ENCODE results near the gene ADCY4. TPM values are rescaled to one million over a fixed set of nuclear protein-coding genes. Genes with fewer than 3 reads are reported as not detected.

ADCY4 gene
- total and polyA plus RNA-seq, 2 of the 13 experiments (the other 11 are each of a cell fraction or from before 2014, with no cell fraction given): 0.03 TPM; not detected in 1

DNA sequence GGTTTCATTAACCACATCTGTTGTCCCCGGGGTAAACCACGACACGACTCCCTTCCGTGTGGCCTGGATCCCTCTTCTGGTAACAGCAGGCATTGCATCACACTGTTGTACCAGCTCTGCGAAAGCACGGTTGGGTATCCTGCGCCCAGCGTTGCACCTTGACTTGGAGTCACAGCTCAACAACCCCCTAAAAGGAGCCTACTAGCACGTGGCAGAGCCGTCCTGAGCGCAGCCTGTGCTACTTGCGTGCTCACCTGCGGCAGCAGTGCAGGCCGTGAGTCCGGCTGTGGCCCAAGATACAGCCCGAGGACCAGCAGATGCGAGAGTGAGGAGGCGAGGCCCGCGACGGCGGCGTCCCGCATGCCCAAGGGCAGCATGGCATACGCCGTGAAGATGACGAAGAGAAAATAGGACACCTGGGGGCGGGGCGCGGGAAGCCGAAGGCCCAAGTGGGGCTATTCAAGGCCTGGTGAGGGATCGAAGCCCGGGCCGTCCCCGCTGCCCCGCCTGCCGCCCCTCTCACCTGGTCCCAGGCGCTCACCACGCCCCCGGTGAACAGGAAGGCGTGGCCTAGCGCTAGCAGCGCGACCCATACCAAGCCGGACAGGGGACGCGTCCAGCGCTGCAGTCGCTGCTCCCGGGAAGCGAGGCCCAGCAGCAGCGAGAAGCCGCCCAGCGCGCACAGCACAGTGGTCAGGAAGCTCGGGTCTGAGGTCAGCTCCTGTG, 2.4 kb downstream of the ADCY4 start (continued):
- TF ChIP-seq FOSL1 (CRISPR knock-in tag; IDR thresholded peaks at IDR 0.05; ENCODE audit: borderline replicate concordance) (no peak), PRPF4 (IDR thresholded peaks at IDR 0.05; ENCODE audit: low read depth, low read length, poor library complexity, severe bottlenecking) (no peak), NCOR1 (IDR thresholded peaks at IDR 0.05; ENCODE audit: borderline replicate concordance, low read length) (no peak), ARNT (IDR thresholded peaks at IDR 0.05) (no peak), ZMYM4 (CRISPR knock-in tag; IDR thresholded peaks at IDR 0.05) (peak; percentile 77), FOXJ3 (CRISPR knock-in tag; IDR thresholded peaks at IDR 0.05; ENCODE audit: borderline replicate concordance) (no peak), JUNB (CRISPR knock-in tag; IDR thresholded peaks at IDR 0.05; ENCODE audit: borderline replicate concordance) (peak; percentile 86), ZNF766 (CRISPR knock-in tag; IDR thresholded peaks at IDR 0.05; ENCODE audit: borderline replicate concordance) (peak; percentile 5; the same call in 1 of the 2 replicates), PITX1 (CRISPR knock-in tag; IDR thresholded peaks at IDR 0.05) (peak; percentile 63; the same call in 1 of the 2 replicates), ZBTB8A (CRISPR knock-in tag; IDR thresholded peaks at IDR 0.05; ENCODE audit: borderline replicate concordance, low read depth) (peak; percentile 98), ZNF678 (CRISPR knock-in tag; IDR thresholded peaks at IDR 0.05) (peak; percentile 100), SNAPC2 (CRISPR knock-in tag; IDR thresholded peaks at IDR 0.05) (peak; percentile 55; the same call in 1 of the 2 replicates), TSC22D2 (CRISPR knock-in tag; IDR thresholded peaks at IDR 0.05; ENCODE audit: borderline replicate concordance) (peak; percentile 84), ZSCAN12 (CRISPR knock-in tag; IDR thresholded peaks at IDR 0.05) (no peak), SATB2 (CRISPR knock-in tag; IDR thresholded peaks at IDR 0.05) (no peak), ZNF772 (CRISPR knock-in tag; IDR thresholded peaks at IDR 0.05) (peak; percentile 94; the same call in 1 of the 2 replicates), FOXP1 (IDR thresholded peaks at IDR 0.05) (no peak), FOXP1 (CRISPR knock-in tag; IDR thresholded peaks at IDR 0.05) (peak; percentile 53), BHLHE40 (IDR thresholded peaks at IDR 0.05; ENCODE audit: low read length) (no peak), MBNL3 (CRISPR knock-in tag; conservative IDR thresholded peaks at IDR 0.05) (no peak), TP53 (CRISPR knock-in tag; conservative IDR thresholded peaks at IDR 0.05) (no peak), NFYB (CRISPR knock-in tag; IDR thresholded peaks at IDR 0.05) (no peak), ZNF468 (CRISPR knock-in tag; IDR thresholded peaks at IDR 0.05) (no peak), REST (IDR thresholded peaks at IDR 0.05; ENCODE audit: borderline replicate concordance in 1 of 2, low read depth in 1 of 2, low read length in 2 of 2) (no peak), TOPORS (CRISPR knock-in tag; IDR thresholded peaks at IDR 0.05) (peak; percentile 82; the same call in 1 of the 2 replicates), NFYC (CRISPR knock-in tag; IDR thresholded peaks at IDR 0.05) (peak; percentile 53), CCDC6 (CRISPR knock-in tag; IDR thresholded peaks at IDR 0.05) (peak; percentile 90), MED13 (CRISPR knock-in tag; IDR thresholded peaks at IDR 0.05) (no peak)
- TF ChIP-seq, protein P1, sequence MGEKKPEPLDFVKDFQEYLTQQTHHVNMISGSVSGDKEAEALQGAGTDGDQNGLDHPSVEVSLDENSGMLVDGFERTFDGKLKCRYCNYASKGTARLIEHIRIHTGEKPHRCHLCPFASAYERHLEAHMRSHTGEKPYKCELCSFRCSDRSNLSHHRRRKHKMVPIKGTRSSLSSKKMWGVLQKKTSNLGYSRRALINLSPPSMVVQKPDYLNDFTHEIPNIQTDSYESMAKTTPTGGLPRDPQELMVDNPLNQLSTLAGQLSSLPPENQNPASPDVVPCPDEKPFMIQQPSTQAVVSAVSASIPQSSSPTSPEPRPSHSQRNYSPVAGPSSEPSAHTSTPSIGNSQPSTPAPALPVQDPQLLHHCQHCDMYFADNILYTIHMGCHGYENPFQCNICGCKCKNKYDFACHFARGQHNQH (CRISPR knock-in tag; IDR thresholded peaks at IDR 0.05): peak; percentile 88; the same call in 1 of the 2 replicates

Measured in HepG2 (cell line).